GM12878 (cell line): Measurements from ENCODE around the gene CMAS.

Source experiments
- DPF2 ChIP-seq: fragments of 450-650 bp; IDR thresholded peaks from 2 replicates; pipeline ENCODE4 v1.6.1; 2017; ENCODE audit warnings: mild to moderate bottlenecking
- ETV6 ChIP-seq, 2 experiments: fragments of 450-650 bp in 1 of 2; IDR thresholded peaks in 1 of 2; conservative IDR thresholded peaks in 1 of 2; 2 replicates each; pipeline ENCODE4 v1.6.1; 2014; ENCODE audit warnings: antibody characterized with exemption in 1 of 2, borderline replicate concordance in 1 of 2, low read depth in 1 of 2, mild to moderate bottlenecking in 1 of 2, moderate library complexity in 1 of 2
- EZH2 ChIP-seq: IDR thresholded peaks from 2 replicates; pipeline ENCODE4 v1.6.1; 2012; ENCODE audit warnings: low read depth, mild to moderate bottlenecking, control low read depth, inconsistent platforms, low read length, borderline replicate concordance; ENCODE audit not compliant: control insufficient read depth

- TF ChIP-seq EZH2 = no peak
- no peak for TF ChIP-seq DPF2
- no peak for TF ChIP-seq ETV6 (conservative IDR thresholded peaks at IDR 0.05 in 1 of 2, IDR thresholded peaks at IDR 0.05 in 1 of 2; ENCODE audit: borderline replicate concordance in 1 of 2, low read depth in 1 of 2)
Measured at GRCh38 chr12:22089486-22089885, 43.5 kb downstream of the CMAS start.
